Measurements from ENCODE around the gene SLC6A5. TPM values are rescaled to one million over a fixed set of nuclear protein-coding genes. Genes with fewer than 3 reads are reported as not detected.

SLC6A5 gene
- total and polyA plus RNA-seq, 9 donors = 0.12 TPM; not detected in 8

- no peak overlapping the region for H3K4me3 ChIP-seq
- WGBS, 3 donors = 62 to 75% (median 62%) methylated on average over 3 of the region's 3 CpGs
- H3K9me3 ChIP-seq = no peaks in the 10 kb centered on the region
- intact Hi-C loops (cut with DNase I) = no loop called here
- TF ChIP-seq EP300 (IDR thresholded peaks at IDR 0.05) (no peak), POLR2A (IDR thresholded peaks at IDR 0.05) (no peak), CTCF (IDR thresholded peaks at IDR 0.05) (no peak)
- no peak for DNase-seq
- no peaks in the 10 kb centered on the region for H3K36me3 ChIP-seq
- H3K27ac ChIP-seq = no peak overlapping the region
- H3K27me3 ChIP-seq = no peaks in the 10 kb centered on the region
- H3K4me1 ChIP-seq (ENCODE audit: insufficient read depth) = no peaks in the 10 kb centered on the region
Measured at GRCh38 chr11:20661445-20661844, 62.0 kb downstream of the SLC6A5 start.

GRCh38 chr11:20661850-20662249 lies 62.4 kb downstream of the SLC6A5 start:
- Histone ChIP-seq H3K36me3 (no peaks in the 10 kb centered on the region), H3K9me3 (no peaks in the 10 kb centered on the region), H3K4me3 (no peak overlapping the region), H3K27me3 (no peaks in the 10 kb centered on the region), H3K27ac (no peak overlapping the region), H3K4me1 (ENCODE audit: insufficient read depth) (no peaks in the 10 kb centered on the region)
- WGBS, 3 donors = 84 to 88% (median 85%) methylated on average over 3 of the region's 3 CpGs
- DNase-seq = no peak
- intact Hi-C loops (cut with DNase I) = no loop called here
- TF ChIP-seq POLR2A (IDR thresholded peaks at IDR 0.05) (no peak), EP300 (IDR thresholded peaks at IDR 0.05) (no peak), CTCF (IDR thresholded peaks at IDR 0.05) (no peak)

GRCh38 chr11:20668131-20668809 lies 68.9 kb downstream of the SLC6A5 start:
- no peak for DNase-seq
- TF ChIP-seq CTCF (IDR thresholded peaks at IDR 0.05) = no peak
- TF ChIP-seq POLR2A (IDR thresholded peaks at IDR 0.05) = no peak
- TF ChIP-seq EP300 (IDR thresholded peaks at IDR 0.05) = no peak
- Histone ChIP-seq H3K36me3 (no peaks in the 10 kb centered on the region), H3K27me3 (no peaks in the 10 kb centered on the region), H3K4me3 (no peak overlapping the region), H3K27ac (no peak overlapping the region), H3K9me3 (no peaks in the 10 kb centered on the region), H3K4me1 (ENCODE audit: insufficient read depth) (peaks cover 2% of the 10 kb centered on the region)
- 17 to 27% (median 22%) methylated on average over 10 of the region's 10 CpGs for WGBS, 3 donors
- intact Hi-C loops (cut with DNase I) = no loop called here

- H3K4me1 ChIP-seq (ENCODE audit: insufficient read depth) = peaks cover 2% of the 10 kb centered on the region
- H3K36me3 ChIP-seq = no peaks in the 10 kb centered on the region
- H3K4me3 ChIP-seq = no peak within 1 kb of the TSS
- intact Hi-C loops (cut with DNase I) = no loop called here
- H3K27ac ChIP-seq = no peak within 1 kb of the TSS
- no peaks in the 10 kb centered on the region for H3K27me3 ChIP-seq
- no peaks in the 10 kb centered on the region for H3K9me3 ChIP-seq
- no peak for TF ChIP-seq POLR2A (IDR thresholded peaks at IDR 0.05)
- DNase-seq = no peak
- WGBS, 3 donors = 1 to 4% (median 1%) methylated on average over 32 to 90 of the region's 93 CpGs
Measured at GRCh38 chr11:20668844-20669819, 69.7 kb downstream of the SLC6A5 start, which contains the start of gene NELL1. NELL1 (plus strand) TSS chr11:20669586.

Data from ovary (tissue), 9 donors.